ENCODE measurements around the gene BHLHE40. TPM values are rescaled to one million over a fixed set of nuclear protein-coding genes. Genes with fewer than 3 reads are reported as not detected.

Gene BHLHE40
- polyA plus RNA-seq, 2 of the 4 experiments (the other 2 are of a cell fraction) = 102 to 160 TPM

- TF ChIP-seq JUN (IDR thresholded peaks at IDR 0.05) = peak in 1 of 2 experiments; percentile 52; a peak in 1 of 5 replicates
- TF ChIP-seq JUNB (IDR thresholded peaks at IDR 0.05) = no peak
- TF ChIP-seq REST (IDR thresholded peaks at IDR 0.05) = no peak
- no peak for TF ChIP-seq SREBF2 (IDR thresholded peaks at IDR 0.05)
- no peak for TF ChIP-seq GATA3 (IDR thresholded peaks at IDR 0.05; ENCODE audit: borderline replicate concordance)
- no peak for TF ChIP-seq POLR2A (IDR thresholded peaks at IDR 0.05; ENCODE audit: low read length)
- TF ChIP-seq EHMT2 (IDR thresholded peaks at IDR 0.05; ENCODE audit: low read depth) = no peak
- TF ChIP-seq ZC3H11A (IDR thresholded peaks at IDR 0.05) = no peak
- TF ChIP-seq HOXA7 (CRISPR knock-in tag; IDR thresholded peaks at IDR 0.05) = 0 out of 2 replicates have a peak, but pooled peaks have one; percentile 29
- TF ChIP-seq RARB (CRISPR knock-in tag; IDR thresholded peaks at IDR 0.05) = no peak
- no peak for TF ChIP-seq CHD4 (IDR thresholded peaks at IDR 0.05; ENCODE audit: borderline replicate concordance)
Observed at GRCh38 chr3:4994823-4995499, 15.7 kb downstream of the BHLHE40 start (continued).

DNA sequence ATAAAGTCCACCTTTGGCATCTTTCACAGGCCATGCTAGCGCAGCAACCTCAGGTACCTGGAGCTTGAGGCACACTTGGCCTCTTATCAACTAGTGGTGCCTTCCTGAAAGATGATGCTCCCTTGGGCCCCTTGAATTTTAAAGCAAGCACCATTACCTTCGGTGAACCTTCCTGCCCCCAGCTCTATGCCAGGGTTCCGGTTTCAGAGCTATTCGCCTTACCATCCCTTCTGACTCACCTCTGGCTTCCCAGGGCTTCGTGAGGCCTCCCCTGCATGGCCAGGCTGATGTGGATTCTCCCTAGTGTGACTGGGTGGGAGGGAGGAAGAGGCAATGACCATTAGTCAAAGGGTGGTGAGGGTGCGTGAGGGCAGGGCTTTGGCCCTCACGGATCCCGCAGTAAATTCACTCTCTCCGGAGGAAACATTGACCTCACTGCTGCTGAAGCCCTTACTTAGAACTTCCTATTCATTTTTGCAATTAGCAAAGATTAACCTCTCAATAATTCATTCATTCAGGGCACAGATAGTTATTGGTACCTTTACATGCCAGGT is 16.3 kb downstream of the BHLHE40 start:
- Histone ChIP-seq H3K4me3 (no peak overlapping the region), H3K4me2 (peak overlapping the region; percentile 48; the same call in 2 of the 3 replicates), H3K4me1 (peaks cover 55% of the 10 kb centered on the region), H3K9me3 (no peaks in the 10 kb centered on the region), H3K27ac (peak overlapping the region; percentile 83 to 91)
- ChIA-PET CTCF (interaction anchor here (0.8 to 3.5 kb wide), 4 partner anchors 9 to 275 kb away, joined by 3 to 31 read pairs (median 6); partner anchors contain the start of gene BHLHE40), POLR2A (interaction anchor here (1.1 to 2.2 kb wide), 6 partner anchors 9 to 31 kb away, joined by 3 to 8 read pairs (median 5); partner anchors contain the start of gene BHLHE40)
- no peak for FAIRE-seq
- no peak for DNase-seq (ENCODE audit: low read depth in 1 of 2, low spot score in 1 of 2)
- ATAC-seq = peak in 1 of 2 experiments; percentile 30; a peak in 3 of 6 replicates
- WGBS (ENCODE audit: missing lambda C conversion rate) = 54% methylated on average over 9 of the region's 9 CpGs
- TF ChIP-seq EP300 (IDR thresholded peaks at IDR 0.05) (no peak), RARB (CRISPR knock-in tag; IDR thresholded peaks at IDR 0.05) (no peak), MAZ (IDR thresholded peaks at IDR 0.05; ENCODE audit: borderline replicate concordance, low read depth, low read length) (no peak), ZC3H11A (IDR thresholded peaks at IDR 0.05) (no peak), HOXA7 (CRISPR knock-in tag; IDR thresholded peaks at IDR 0.05) (no peak), FOSL2 (IDR thresholded peaks at IDR 0.05) (no peak), FOSL2 (CRISPR knock-in tag; IDR thresholded peaks at IDR 0.05) (peak; percentile 25; the same call in 1 of the 2 replicates), REST (IDR thresholded peaks at IDR 0.05) (no peak), POLR2AphosphoS2 (conservative IDR thresholded peaks at IDR 0.05; ENCODE audit: low read length) (no peak)
